Measurements from ENCODE around the gene FAM227A.

Gene FAM227A

GRCh38 chr22:38699784-38700183 is 43.6 kb upstream of the FAM227A start:
- no peak for TF ChIP-seq POLR2A (IDR thresholded peaks at IDR 0.05; ENCODE audit: extremely low read depth, insufficient read length)
- no peak for TF ChIP-seq MYC (IDR thresholded peaks at IDR 0.05; ENCODE audit: low read depth, low read length)
- no peak for TF ChIP-seq MAX (IDR thresholded peaks at IDR 0.05; ENCODE audit: low read depth, low read length)
- TF ChIP-seq CTCF (IDR thresholded peaks at IDR 0.05; ENCODE audit: low read depth, low read length): no peak
- H3K4me3 ChIP-seq (ENCODE audit: low read depth, low read length): peak overlapping the region; percentile 78
- DNase-seq (ENCODE audit: low read depth): peak; percentile 17

GRCh38 chr22:38699143-38699542 is 43.0 kb upstream of the FAM227A start:
- H3K4me3 ChIP-seq (ENCODE audit: low read depth, low read length): peak overlapping the region; percentile 78
- TF ChIP-seq POLR2A (IDR thresholded peaks at IDR 0.05; ENCODE audit: extremely low read depth, insufficient read length) (no peak), MYC (IDR thresholded peaks at IDR 0.05; ENCODE audit: low read depth, low read length) (no peak), CTCF (IDR thresholded peaks at IDR 0.05; ENCODE audit: low read depth, low read length) (no peak), MAX (IDR thresholded peaks at IDR 0.05; ENCODE audit: low read depth, low read length) (no peak)
- no peak for DNase-seq (ENCODE audit: low read depth)

- TF ChIP-seq MAX (IDR thresholded peaks at IDR 0.05; ENCODE audit: low read depth, low read length): no peak
- no peak for TF ChIP-seq MYC (IDR thresholded peaks at IDR 0.05; ENCODE audit: low read depth, low read length)
- TF ChIP-seq POLR2A (IDR thresholded peaks at IDR 0.05; ENCODE audit: extremely low read depth, insufficient read length): no peak
- TF ChIP-seq CTCF (IDR thresholded peaks at IDR 0.05; ENCODE audit: low read depth, low read length): no peak
- H3K4me3 ChIP-seq (ENCODE audit: low read depth, low read length): peak overlapping the region; percentile 78
- no peak for DNase-seq (ENCODE audit: low read depth)
These were observed 42.4 kb upstream of the FAM227A start for GRCh38 chr22:38698407-38699094.

GRCh38 chr22:38697425-38698089 is 41.4 kb upstream of the FAM227A start:
- H3K4me3 ChIP-seq (ENCODE audit: low read depth, low read length): peak overlapping the region; percentile 78
- no peak for DNase-seq (ENCODE audit: low read depth)

More at GRCh38 chr22:38697425-38698089, 41.4 kb upstream of the FAM227A start:
- TF ChIP-seq MYC (IDR thresholded peaks at IDR 0.05; ENCODE audit: low read depth, low read length) (no peak), CTCF (IDR thresholded peaks at IDR 0.05; ENCODE audit: low read depth, low read length) (no peak), POLR2A (IDR thresholded peaks at IDR 0.05; ENCODE audit: extremely low read depth, insufficient read length) (no peak), MAX (IDR thresholded peaks at IDR 0.05; ENCODE audit: low read depth, low read length) (no peak)
